B cell (primary cell): ENCODE results near the gene OPN1SW.

Experiments
- EZH2 ChIP-seq: IDR thresholded peaks from 2 replicates; pipeline ENCODE4 v1.6.1; 2012; ENCODE audit warnings: borderline replicate concordance, low read depth, mild to moderate bottlenecking, moderate library complexity, low read length; ENCODE audit not compliant: insufficient read depth, poor library complexity, severe bottlenecking
- TF ChIP-seq, protein P1 (sequence below): fragments of 200-600 bp; IDR thresholded peaks from one replicate; pipeline ENCODE4 v1.8.0; 2022; ENCODE audit warnings: antibody characterized with exemption, mild to moderate bottlenecking

DNA sequence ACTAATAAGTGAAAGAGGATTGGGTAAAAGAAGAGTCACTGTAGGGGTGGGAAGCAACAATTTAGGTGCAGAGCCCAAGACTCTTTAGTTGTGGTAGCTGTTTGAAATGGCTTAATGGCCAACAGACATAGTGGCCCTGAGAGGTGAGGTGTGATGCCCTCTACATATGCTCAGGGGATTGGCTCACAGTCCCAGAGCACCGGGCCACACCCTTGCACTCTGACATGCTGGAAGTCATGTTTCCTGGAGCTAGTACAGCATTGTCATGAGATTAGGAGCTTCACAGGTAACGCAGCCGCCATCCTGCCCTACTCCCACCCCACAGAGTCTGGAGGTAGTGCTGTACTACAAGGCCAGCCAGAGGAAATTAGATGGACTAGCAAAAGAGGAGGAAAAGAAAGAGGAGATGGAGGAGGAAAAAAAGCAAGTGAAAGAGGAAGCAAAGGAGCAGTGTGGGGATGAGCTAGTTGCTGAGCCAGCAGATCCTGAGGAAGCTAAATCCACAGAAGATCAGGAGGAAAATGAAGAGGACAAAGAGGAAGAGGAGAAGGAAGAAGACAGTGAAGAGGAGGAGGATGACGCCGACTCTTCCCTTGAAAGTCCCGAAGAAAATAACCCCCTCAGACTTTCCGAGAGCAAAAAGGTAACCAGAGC lies 39.8 kb upstream of the OPN1SW start:
- TF ChIP-seq, protein P1, sequence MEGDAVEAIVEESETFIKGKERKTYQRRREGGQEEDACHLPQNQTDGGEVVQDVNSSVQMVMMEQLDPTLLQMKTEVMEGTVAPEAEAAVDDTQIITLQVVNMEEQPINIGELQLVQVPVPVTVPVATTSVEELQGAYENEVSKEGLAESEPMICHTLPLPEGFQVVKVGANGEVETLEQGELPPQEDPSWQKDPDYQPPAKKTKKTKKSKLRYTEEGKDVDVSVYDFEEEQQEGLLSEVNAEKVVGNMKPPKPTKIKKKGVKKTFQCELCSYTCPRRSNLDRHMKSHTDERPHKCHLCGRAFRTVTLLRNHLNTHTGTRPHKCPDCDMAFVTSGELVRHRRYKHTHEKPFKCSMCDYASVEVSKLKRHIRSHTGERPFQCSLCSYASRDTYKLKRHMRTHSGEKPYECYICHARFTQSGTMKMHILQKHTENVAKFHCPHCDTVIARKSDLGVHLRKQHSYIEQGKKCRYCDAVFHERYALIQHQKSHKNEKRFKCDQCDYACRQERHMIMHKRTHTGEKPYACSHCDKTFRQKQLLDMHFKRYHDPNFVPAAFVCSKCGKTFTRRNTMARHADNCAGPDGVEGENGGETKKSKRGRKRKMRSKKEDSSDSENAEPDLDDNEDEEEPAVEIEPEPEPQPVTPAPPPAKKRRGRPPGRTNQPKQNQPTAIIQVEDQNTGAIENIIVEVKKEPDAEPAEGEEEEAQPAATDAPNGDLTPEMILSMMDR: no peak
- no peak for TF ChIP-seq EZH2
